GM12891 (cell line): ENCODE data around the gene GSDMA.

Source experiments
- PAX5 ChIP-seq: IDR thresholded peaks from 2 replicates; pipeline ENCODE4 v1.6.1; 2011; ENCODE audit warnings: low read length, moderate library complexity, mild to moderate bottlenecking; ENCODE audit not compliant: insufficient read depth, severe bottlenecking
- POLR2A ChIP-seq: IDR thresholded peaks from 2 replicates; pipeline ENCODE4 v1.6.1; 2011; ENCODE audit warnings: low read depth, low read length, control low read depth
- POLR2AphosphoS5 ChIP-seq: IDR thresholded peaks from 2 replicates; pipeline ENCODE4 v1.6.1; 2011; ENCODE audit warnings: low read depth, low read length, control low read depth
- POU2F2 ChIP-seq: IDR thresholded peaks from 2 replicates; pipeline ENCODE4 v1.6.1; 2011; ENCODE audit warnings: low read depth, mild to moderate bottlenecking, control low read depth, low read length, moderate library complexity
- SPI1 ChIP-seq: IDR thresholded peaks from 2 replicates; pipeline ENCODE4 v1.6.1; 2011; ENCODE audit warnings: low read depth, low read length, control low read depth
- TAF1 ChIP-seq: IDR thresholded peaks from 2 replicates; pipeline ENCODE4 v1.6.1; 2011; ENCODE audit warnings: low read depth, low read length, control low read depth

DNA sequence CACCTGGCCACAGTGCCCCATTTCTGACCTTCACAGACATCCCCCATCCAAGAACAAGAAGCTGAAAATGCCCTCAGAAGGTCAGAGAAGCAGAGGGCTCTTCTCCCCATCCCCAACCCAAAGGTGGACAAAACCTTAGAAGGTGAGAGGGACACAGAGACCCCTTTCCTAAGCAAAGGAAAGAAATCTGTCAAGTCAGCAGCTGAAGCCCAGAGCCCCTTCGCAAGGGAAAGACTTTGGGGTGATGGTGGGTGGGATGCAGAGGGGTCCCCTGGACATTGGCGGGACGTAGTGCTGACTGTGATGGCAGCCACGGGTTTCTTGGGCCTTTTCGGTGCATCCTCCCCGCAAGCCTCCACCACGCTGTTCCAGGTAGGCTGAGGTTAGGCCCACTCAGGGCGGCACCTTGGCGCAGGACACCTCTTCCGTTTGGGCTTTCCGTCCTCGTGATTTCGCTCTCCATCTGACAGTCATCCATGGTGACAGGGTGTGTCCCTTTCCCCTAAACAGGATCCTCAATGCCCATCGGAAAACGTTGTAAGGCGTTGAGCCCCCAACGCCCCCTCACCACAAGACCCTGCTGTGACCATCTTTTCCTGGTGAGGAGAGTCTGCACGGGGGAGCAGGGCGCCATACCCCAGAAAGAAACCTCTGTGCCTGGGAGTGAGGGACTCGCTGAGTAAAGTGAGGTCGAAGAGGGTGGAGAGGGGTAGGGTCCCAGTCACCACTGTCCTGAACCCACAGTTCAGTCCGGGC, 10.7 kb upstream of the GSDMA start:
- TF ChIP-seq POLR2AphosphoS5: no peak
- no peak for TF ChIP-seq POLR2A
- TF ChIP-seq SPI1: no peak
- TF ChIP-seq POU2F2: no peak
- no peak for TF ChIP-seq TAF1
- TF ChIP-seq PAX5: no peak
